ENCODE results near the gene CKAP5. TPM values are rescaled to one million over a fixed set of nuclear protein-coding genes. Genes with fewer than 3 reads are reported as not detected.
"Not testable (repeated sequence)": the region's sequence is repeated elsewhere in the genome, so short reads cannot be mapped to it uniquely, and the experiment has no call there.

CKAP5 gene
- total RNA-seq, 4 donors from 2014 or later: 29.3 to 36.2 (median 31.3) TPM

GRCh38 chr11:46801694-46802470 is 44.2 kb downstream of the CKAP5 start:
- DNase-seq (ENCODE audit: low spot score in 2 of 2): no peak
- no peak for TF ChIP-seq CTCF (IDR thresholded peaks at IDR 0.05)
- TF ChIP-seq POLR2A (IDR thresholded peaks at IDR 0.05): no peak
- intact Hi-C loops (cut with DNase I; ENCODE audit: low total_unique reads): no loop called here
- no peak overlapping the region for H3K4me3 ChIP-seq (ENCODE audit: low read depth, poor library complexity, severe bottlenecking)
- 88 to 89% methylated on average over 7 of the region's 7 CpGs for WGBS, 2 donors

GRCh38 chr11:46800177-46800576 is 45.9 kb downstream of the CKAP5 start:
- DNase-seq (ENCODE audit: low spot score in 2 of 2): no peak
- TF ChIP-seq CTCF (IDR thresholded peaks at IDR 0.05) (no peak), POLR2A (IDR thresholded peaks at IDR 0.05) (no peak)
- no peak overlapping the region for H3K4me3 ChIP-seq (ENCODE audit: low read depth, poor library complexity, severe bottlenecking)
- 81 to 92% methylated on average over 1 of the region's 1 CpG for WGBS, 2 donors
- intact Hi-C loops (cut with DNase I; ENCODE audit: low total_unique reads): no loop called here

GRCh38 chr11:46799725-46800124 is 46.4 kb downstream of the CKAP5 start:
- intact Hi-C loops (cut with DNase I; ENCODE audit: low total_unique reads); DNase-seq (ENCODE audit: low spot score in 2 of 2); H3K4me3 ChIP-seq (ENCODE audit: low read depth, poor library complexity, severe bottlenecking): not testable (repeated sequence)
- WGBS, 2 donors: 94 to 100% methylated on average over 2 of the region's 2 CpGs

- intact Hi-C loops (cut with DNase I; ENCODE audit: low total_unique reads): no loop called here
- 96% methylated on average over 4 of the region's 4 CpGs for WGBS, 2 donors
- TF ChIP-seq POLR2A (IDR thresholded peaks at IDR 0.05): no peak
- TF ChIP-seq CTCF (IDR thresholded peaks at IDR 0.05): no peak
Observed at GRCh38 chr11:46778416-46778815, 67.7 kb downstream of the CKAP5 start.

GRCh38 chr11:46776878-46777277 is 69.2 kb downstream of the CKAP5 start:
- TF ChIP-seq POLR2A (IDR thresholded peaks at IDR 0.05): no peak
- TF ChIP-seq CTCF (IDR thresholded peaks at IDR 0.05): no peak
- 94 to 99% methylated on average over 2 of the region's 2 CpGs for WGBS, 2 donors
- no peak for DNase-seq (ENCODE audit: low spot score in 2 of 2)
- intact Hi-C loops (cut with DNase I; ENCODE audit: low total_unique reads): no loop called here
- no peak overlapping the region for H3K4me3 ChIP-seq (ENCODE audit: low read depth, poor library complexity, severe bottlenecking)

More at GRCh38 chr11:46778416-46778815, 67.7 kb downstream of the CKAP5 start:
- no peak for DNase-seq (ENCODE audit: low spot score in 2 of 2)
- no peak overlapping the region for H3K4me3 ChIP-seq (ENCODE audit: low read depth, poor library complexity, severe bottlenecking)

- no peak for TF ChIP-seq POLR2A (IDR thresholded peaks at IDR 0.05)
- TF ChIP-seq CTCF (IDR thresholded peaks at IDR 0.05): no peak
- DNase-seq (ENCODE audit: low spot score in 2 of 2): no peak
- intact Hi-C loops (cut with DNase I; ENCODE audit: low total_unique reads): no loop called here
- H3K4me3 ChIP-seq (ENCODE audit: low read depth, poor library complexity, severe bottlenecking): no peak overlapping the region
- 88 to 94% methylated on average over 4 of the region's 4 CpGs for WGBS, 2 donors
Observed at GRCh38 chr11:46769636-46770221, 76.4 kb downstream of the CKAP5 start.

Data from lower leg skin (tissue), 4 donors.